ENCODE measurements around the gene C1orf216. TPM values are rescaled to one million over a fixed set of nuclear protein-coding genes. Genes with fewer than 3 reads are reported as not detected.
A peak's percentile ranks its signal among the peaks of the same experiment; 100 is the strongest.

Gene C1orf216
- total and polyA plus RNA-seq, 2 of the 8 experiments (the other 6 are each of a cell fraction or from before 2014, with no cell fraction given), result 7.5 to 10.8 TPM

- TF ChIP-seq CTBP2 (IDR thresholded peaks at IDR 0.05; ENCODE audit: borderline replicate concordance, insufficient read depth, insufficient read length, low read length) (no peak), KDM4A (IDR thresholded peaks at IDR 0.05; ENCODE audit: low read depth, low read length, severe bottlenecking) (peak; percentile 66), EZH2 (IDR thresholded peaks at IDR 0.05; ENCODE audit: low read depth, low read length, severe bottlenecking) (peak; percentile 2), RAD21 (IDR thresholded peaks at IDR 0.05 in 1 of 2, conservative IDR thresholded peaks at IDR 0.05 in 1 of 2; ENCODE audit: low read depth in 2 of 2, low read length in 2 of 2) (no peak), RNF2 (IDR thresholded peaks at IDR 0.05; ENCODE audit: borderline replicate concordance, low read depth, low read length, missing control alignments, poor library complexity, severe bottlenecking) (no peak), POLR2A (IDR thresholded peaks at IDR 0.05; ENCODE audit: control extremely low read depth in 1 of 2, low read depth in 2 of 2, low read length in 2 of 2) (peak in 1 of 2 experiments; percentile 54; a peak in 1 of 3 replicates), CHD1 (IDR thresholded peaks at IDR 0.05; ENCODE audit: low read depth, low read length) (no peak), TAF1 (IDR thresholded peaks at IDR 0.05; ENCODE audit: low read depth, low read length) (0 out of 2 replicates have a peak, but pooled peaks have one; percentile 21)
- TF ChIP-seq, protein P1, sequence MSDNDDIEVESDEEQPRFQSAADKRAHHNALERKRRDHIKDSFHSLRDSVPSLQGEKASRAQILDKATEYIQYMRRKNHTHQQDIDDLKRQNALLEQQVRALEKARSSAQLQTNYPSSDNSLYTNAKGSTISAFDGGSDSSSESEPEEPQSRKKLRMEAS (IDR thresholded peaks at IDR 0.05), result 0 out of 2 replicates have a peak, but pooled peaks have one; percentile 14
- Histone ChIP-seq H3K27ac (ENCODE audit: low read depth, low read length) (no peak overlapping the region), H2BK120ac (replicated peaks; ENCODE audit: low read depth, low read length) (no peak overlapping the region), H2BK15ac (ENCODE audit: low read length) (no peak overlapping the region), H2AFZ (ENCODE audit: low read length) (peak overlapping the region; percentile 87; the same call in 1 of the 2 replicates), H3K4me2 (ENCODE audit: insufficient read depth in 1 of 2, low read depth in 2 of 2, low read length in 2 of 2) (peak overlapping the region; percentile 85 to 87), H3K4me1 (replicated peaks in 1 of 4; ENCODE audit: control insufficient read depth in 3 of 4, insufficient read depth in 4 of 4, low read length in 3 of 4) (peaks cover 3 to 20% (median 11%) of the 10 kb centered on the region in 4 experiments), H3K23me2 (ENCODE audit: low read depth, low read length) (peaks cover 14% of the 10 kb centered on the region), H2BK20ac (ENCODE audit: low read length) (no peak overlapping the region; the same call in 1 of the 2 replicates), H3K79me2 (ENCODE audit: control insufficient read depth in 1 of 2, insufficient read depth in 2 of 2, low read length in 2 of 2) (no peaks in the 10 kb centered on the region), H3K27me3 (replicated peaks in 1 of 4; ENCODE audit: control insufficient read depth in 3 of 4, extremely low read depth in 1 of 4, insufficient read depth in 3 of 4, low read length in 3 of 4) (peaks cover 0 to 18% (median 12%) of the 10 kb centered on the region in 4 experiments; a peak in 6 of 7 replicates), H3K4me3 (ENCODE audit: extremely low read depth in 1 of 4, insufficient read depth in 2 of 4, low read depth in 3 of 4, low read length in 4 of 4) (peak overlapping the region; percentile 45 to 71 (median 51)), H3K14ac (ENCODE audit: insufficient read length) (peak overlapping the region; percentile 19), H3K79me1 (ENCODE audit: low read depth, low read length) (no peaks in the 10 kb centered on the region), H2BK5ac (ENCODE audit: low read depth, low read length) (peak overlapping the region; percentile 56; the same call in 1 of the 2 replicates), H3K9me3 (ENCODE audit: insufficient read depth in 2 of 2, low read depth in 1 of 2, low read length in 1 of 2) (no peaks in the 10 kb centered on the region), H3K36me3 (ENCODE audit: control insufficient read depth in 2 of 4, insufficient read depth in 4 of 4, low read length in 3 of 4) (no peaks in the 10 kb centered on the region), H3K23ac (ENCODE audit: insufficient read length) (no peak overlapping the region), H4K8ac (ENCODE audit: extremely low read depth, insufficient read depth, low read length) (peak overlapping the region; percentile 39; the same call in 1 of the 2 replicates), H4K5ac (ENCODE audit: insufficient read length, low read depth, low read length) (peak overlapping the region; percentile 57), H2AK5ac (ENCODE audit: low read depth, low read length) (no peak overlapping the region), H4K91ac (replicated peaks; ENCODE audit: insufficient read length, low read length) (peak overlapping the region; percentile 50), H2BK12ac (ENCODE audit: low read depth, low read length) (no peak overlapping the region), H3K4ac (replicated peaks; ENCODE audit: insufficient read length, low read depth, low read length) (peak overlapping the region; percentile 65), H4K20me1 (replicated peaks in 1 of 2; ENCODE audit: control insufficient read depth in 1 of 2, insufficient read depth in 2 of 2, low read length in 2 of 2) (no peaks in the 10 kb centered on the region), H3K18ac (ENCODE audit: extremely low read depth, low read length) (peak overlapping the region; percentile 73), H3K56ac (replicated peaks; ENCODE audit: insufficient read length, low read depth, low read length) (peak overlapping the region; percentile 32), H3K9ac (replicated peaks in 1 of 4; ENCODE audit: extremely low read depth in 1 of 4, low read depth in 3 of 4, low read length in 3 of 4) (peak overlapping the region in 3 of 4 experiments; percentile 56 to 70 (median 60); a peak in 6 of 7 replicates)
- ChIA-PET CTCF (ENCODE audit: partially characterized antibody) (interaction anchor here (0.6 to 7.9 kb wide), 9 partner anchors 7 to 1195 kb away, joined by 3 to 115 read pairs (median 4); no protein-coding TSS in a partner anchor), POLR2A (ENCODE audit: partially characterized antibody) (interaction anchor here (0.7 to 4.1 kb wide), 11 partner anchors 9 to 133 kb away, joined by 3 to 41 read pairs (median 3); partner anchors contain the start of genes C1orf216 and CLSPN)
- FAIRE-seq, result no peak
- DNase-seq (ENCODE audit: low read depth in 1 of 2, low spot score in 2 of 2), result peak in 1 of 2 experiments; percentile 79
- WGBS, 2 experiments (ENCODE audit: extremely low coverage in 1 of 2, insufficient coverage in 1 of 2, insufficient read length in 1 of 2, insufficient replicate concordance in 2 of 2, low coverage in 1 of 2, low lambda C conversion rate in 2 of 2, missing lambda C conversion rate in 1 of 2), result 3% methylated on average over 21 of the region's 76 CpGs; no CpG with 5 or more reads in 1 of the 2 experiments
Measured at GRCh38 chr1:35707601-35708440, 10.9 kb downstream of the C1orf216 start.
